ENCODE results near the gene MRPS5. TPM values are rescaled to one million over a fixed set of nuclear protein-coding genes. Genes with fewer than 3 reads are reported as not detected.

The MRPS5 gene
- total and polyA plus RNA-seq, 4 donors = 21.7 to 72.9 (median 57.0) TPM

DNA sequence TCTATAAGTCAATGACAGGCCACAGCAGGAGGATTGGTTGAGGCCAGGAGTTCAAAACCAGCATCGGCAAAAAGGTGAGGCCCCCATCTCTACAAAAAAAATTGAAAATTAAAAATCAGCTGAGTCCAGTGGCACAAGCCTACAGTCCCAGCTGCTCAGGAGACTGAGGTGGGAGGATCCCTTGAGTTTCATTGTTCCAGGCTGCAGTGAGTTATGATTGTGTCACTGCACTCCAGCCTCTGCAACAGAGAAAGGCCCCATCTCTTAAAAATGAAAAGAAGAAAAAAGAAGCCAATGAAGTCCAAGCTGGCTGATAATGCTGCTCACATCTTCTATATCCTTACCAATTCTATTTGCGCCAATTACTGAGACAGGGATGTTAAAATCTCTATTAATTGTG, 39.1 kb downstream of the MRPS5 start:
- Histone ChIP-seq H3K27me3 (ENCODE audit: control insufficient read depth in 4 of 4, insufficient read depth in 4 of 4, low read length in 3 of 4) (no peaks in the 10 kb centered on the region), H3K27ac (ENCODE audit: low read depth in 1 of 2, low read length in 2 of 2) (no peak overlapping the region), H3K9me3 (ENCODE audit: control insufficient read depth in 4 of 4, low read length in 3 of 4) (no peaks in the 10 kb centered on the region), H3K4me1 (ENCODE audit: control insufficient read depth in 4 of 4, insufficient read depth in 4 of 4, low read length in 3 of 4) (no peaks in the 10 kb centered on the region), H3K36me3 (ENCODE audit: control insufficient read depth in 4 of 4, insufficient read depth in 3 of 4, low read depth in 1 of 4, low read length in 3 of 4) (peaks cover 7 to 23% (median 19%) of the 10 kb centered on the region in 4 donors), H3K9ac (ENCODE audit: low read depth in 1 of 2, low read length in 2 of 2) (no peak overlapping the region), H3K4me3 (ENCODE audit: low read depth in 1 of 3, low read length in 3 of 3) (no peak overlapping the region)
- no peak for TF ChIP-seq HNF4A (conservative IDR thresholded peaks at IDR 0.05)
- TF ChIP-seq, protein P1, sequence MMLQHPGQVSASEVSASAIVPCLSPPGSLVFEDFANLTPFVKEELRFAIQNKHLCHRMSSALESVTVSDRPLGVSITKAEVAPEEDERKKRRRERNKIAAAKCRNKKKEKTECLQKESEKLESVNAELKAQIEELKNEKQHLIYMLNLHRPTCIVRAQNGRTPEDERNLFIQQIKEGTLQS (IDR thresholded peaks at IDR 0.05) = no peak
- no peak for TF ChIP-seq EGR1 (IDR thresholded peaks at IDR 0.05; ENCODE audit: low read depth in 2 of 2)
- TF ChIP-seq, protein P2, sequence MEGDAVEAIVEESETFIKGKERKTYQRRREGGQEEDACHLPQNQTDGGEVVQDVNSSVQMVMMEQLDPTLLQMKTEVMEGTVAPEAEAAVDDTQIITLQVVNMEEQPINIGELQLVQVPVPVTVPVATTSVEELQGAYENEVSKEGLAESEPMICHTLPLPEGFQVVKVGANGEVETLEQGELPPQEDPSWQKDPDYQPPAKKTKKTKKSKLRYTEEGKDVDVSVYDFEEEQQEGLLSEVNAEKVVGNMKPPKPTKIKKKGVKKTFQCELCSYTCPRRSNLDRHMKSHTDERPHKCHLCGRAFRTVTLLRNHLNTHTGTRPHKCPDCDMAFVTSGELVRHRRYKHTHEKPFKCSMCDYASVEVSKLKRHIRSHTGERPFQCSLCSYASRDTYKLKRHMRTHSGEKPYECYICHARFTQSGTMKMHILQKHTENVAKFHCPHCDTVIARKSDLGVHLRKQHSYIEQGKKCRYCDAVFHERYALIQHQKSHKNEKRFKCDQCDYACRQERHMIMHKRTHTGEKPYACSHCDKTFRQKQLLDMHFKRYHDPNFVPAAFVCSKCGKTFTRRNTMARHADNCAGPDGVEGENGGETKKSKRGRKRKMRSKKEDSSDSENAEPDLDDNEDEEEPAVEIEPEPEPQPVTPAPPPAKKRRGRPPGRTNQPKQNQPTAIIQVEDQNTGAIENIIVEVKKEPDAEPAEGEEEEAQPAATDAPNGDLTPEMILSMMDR (IDR thresholded peaks at IDR 0.05; ENCODE audit: low read depth, low read length, missing input control) = no peak
- TF ChIP-seq GABPA (IDR thresholded peaks at IDR 0.05 in 1 of 2, conservative IDR thresholded peaks at IDR 0.05 in 1 of 2) = no peak
- TF ChIP-seq, protein P3, sequence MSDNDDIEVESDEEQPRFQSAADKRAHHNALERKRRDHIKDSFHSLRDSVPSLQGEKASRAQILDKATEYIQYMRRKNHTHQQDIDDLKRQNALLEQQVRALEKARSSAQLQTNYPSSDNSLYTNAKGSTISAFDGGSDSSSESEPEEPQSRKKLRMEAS (IDR thresholded peaks at IDR 0.05) = no peak
- no peak for TF ChIP-seq TAF1 (conservative IDR thresholded peaks at IDR 0.05)
- no peak for DNase-seq (ENCODE audit: low spot score)
- WGBS = 96% methylated on average over 2 of the region's 2 CpGs

DNA sequence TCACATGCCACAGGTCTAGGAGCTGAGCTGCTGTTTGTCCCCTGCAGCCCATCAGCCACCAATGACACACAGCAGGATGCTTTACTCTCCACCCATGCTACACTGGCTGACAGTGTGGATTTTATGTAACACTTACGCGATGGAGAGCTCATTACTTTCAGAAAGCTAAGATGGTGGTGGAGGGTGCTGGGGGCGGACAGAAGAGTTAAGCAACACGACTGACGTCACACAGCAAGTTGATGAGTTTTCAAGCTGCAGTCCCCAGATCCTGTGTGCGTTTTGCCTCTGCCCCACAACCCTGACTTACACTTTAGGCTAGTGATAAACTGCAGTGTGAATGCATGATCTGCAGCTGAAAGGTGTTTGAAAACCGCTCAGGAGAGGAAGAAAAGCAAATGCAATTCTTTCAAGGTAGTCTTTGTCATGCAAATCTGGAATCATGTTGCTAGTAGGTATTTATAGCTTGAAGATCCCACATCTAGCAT, 42.4 kb downstream of the MRPS5 start:
- H3K27ac ChIP-seq (ENCODE audit: low read depth in 1 of 2, low read length in 2 of 2) = no peak overlapping the region
- no peak for DNase-seq (ENCODE audit: low spot score)
- no peaks in the 10 kb centered on the region for H3K36me3 ChIP-seq (ENCODE audit: control insufficient read depth in 4 of 4, insufficient read depth in 3 of 4, low read depth in 1 of 4, low read length in 3 of 4)
- no peak overlapping the region for H3K9ac ChIP-seq (ENCODE audit: low read depth in 1 of 2, low read length in 2 of 2)
- H3K9me3 ChIP-seq (ENCODE audit: control insufficient read depth in 4 of 4, low read length in 3 of 4) = no peaks in the 10 kb centered on the region
- 36% methylated on average over 7 of the region's 7 CpGs for WGBS
- TF ChIP-seq HNF4A (conservative IDR thresholded peaks at IDR 0.05) (no peak), FOXA2 (IDR thresholded peaks at IDR 0.05) (no peak), RAD21 (IDR thresholded peaks at IDR 0.05) (no peak), RXRA (IDR thresholded peaks at IDR 0.05) (no peak)
- TF ChIP-seq, protein P3 (IDR thresholded peaks at IDR 0.05) = no peak
- TF ChIP-seq, protein P2 (IDR thresholded peaks at IDR 0.05; ENCODE audit: low read depth, low read length, missing input control) = no peak
- TF ChIP-seq, protein P4, sequence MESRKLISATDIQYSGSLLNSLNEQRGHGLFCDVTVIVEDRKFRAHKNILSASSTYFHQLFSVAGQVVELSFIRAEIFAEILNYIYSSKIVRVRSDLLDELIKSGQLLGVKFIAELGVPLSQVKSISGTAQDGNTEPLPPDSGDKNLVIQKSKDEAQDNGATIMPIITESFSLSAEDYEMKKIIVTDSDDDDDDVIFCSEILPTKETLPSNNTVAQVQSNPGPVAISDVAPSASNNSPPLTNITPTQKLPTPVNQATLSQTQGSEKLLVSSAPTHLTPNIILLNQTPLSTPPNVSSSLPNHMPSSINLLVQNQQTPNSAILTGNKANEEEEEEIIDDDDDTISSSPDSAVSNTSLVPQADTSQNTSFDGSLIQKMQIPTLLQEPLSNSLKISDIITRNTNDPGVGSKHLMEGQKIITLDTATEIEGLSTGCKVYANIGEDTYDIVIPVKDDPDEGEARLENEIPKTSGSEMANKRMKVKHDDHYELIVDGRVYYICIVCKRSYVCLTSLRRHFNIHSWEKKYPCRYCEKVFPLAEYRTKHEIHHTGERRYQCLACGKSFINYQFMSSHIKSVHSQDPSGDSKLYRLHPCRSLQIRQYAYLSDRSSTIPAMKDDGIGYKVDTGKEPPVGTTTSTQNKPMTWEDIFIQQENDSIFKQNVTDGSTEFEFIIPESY (IDR thresholded peaks at IDR 0.05) = no peak
- TF ChIP-seq, protein P5, sequence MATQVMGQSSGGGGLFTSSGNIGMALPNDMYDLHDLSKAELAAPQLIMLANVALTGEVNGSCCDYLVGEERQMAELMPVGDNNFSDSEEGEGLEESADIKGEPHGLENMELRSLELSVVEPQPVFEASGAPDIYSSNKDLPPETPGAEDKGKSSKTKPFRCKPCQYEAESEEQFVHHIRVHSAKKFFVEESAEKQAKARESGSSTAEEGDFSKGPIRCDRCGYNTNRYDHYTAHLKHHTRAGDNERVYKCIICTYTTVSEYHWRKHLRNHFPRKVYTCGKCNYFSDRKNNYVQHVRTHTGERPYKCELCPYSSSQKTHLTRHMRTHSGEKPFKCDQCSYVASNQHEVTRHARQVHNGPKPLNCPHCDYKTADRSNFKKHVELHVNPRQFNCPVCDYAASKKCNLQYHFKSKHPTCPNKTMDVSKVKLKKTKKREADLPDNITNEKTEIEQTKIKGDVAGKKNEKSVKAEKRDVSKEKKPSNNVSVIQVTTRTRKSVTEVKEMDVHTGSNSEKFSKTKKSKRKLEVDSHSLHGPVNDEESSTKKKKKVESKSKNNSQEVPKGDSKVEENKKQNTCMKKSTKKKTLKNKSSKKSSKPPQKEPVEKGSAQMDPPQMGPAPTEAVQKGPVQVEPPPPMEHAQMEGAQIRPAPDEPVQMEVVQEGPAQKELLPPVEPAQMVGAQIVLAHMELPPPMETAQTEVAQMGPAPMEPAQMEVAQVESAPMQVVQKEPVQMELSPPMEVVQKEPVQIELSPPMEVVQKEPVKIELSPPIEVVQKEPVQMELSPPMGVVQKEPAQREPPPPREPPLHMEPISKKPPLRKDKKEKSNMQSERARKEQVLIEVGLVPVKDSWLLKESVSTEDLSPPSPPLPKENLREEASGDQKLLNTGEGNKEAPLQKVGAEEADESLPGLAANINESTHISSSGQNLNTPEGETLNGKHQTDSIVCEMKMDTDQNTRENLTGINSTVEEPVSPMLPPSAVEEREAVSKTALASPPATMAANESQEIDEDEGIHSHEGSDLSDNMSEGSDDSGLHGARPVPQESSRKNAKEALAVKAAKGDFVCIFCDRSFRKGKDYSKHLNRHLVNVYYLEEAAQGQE (IDR thresholded peaks at IDR 0.05) = no peak
- TF ChIP-seq, protein P1 (IDR thresholded peaks at IDR 0.05) = no peak
- peaks cover 2 to 8% (median 6%) of the 10 kb centered on the region in 4 donors for H3K4me1 ChIP-seq (ENCODE audit: control insufficient read depth in 4 of 4, insufficient read depth in 4 of 4, low read length in 3 of 4)
- H3K27me3 ChIP-seq (ENCODE audit: control insufficient read depth in 4 of 4, insufficient read depth in 4 of 4, low read length in 3 of 4) = no peaks in the 10 kb centered on the region
- no peak overlapping the region for H3K4me3 ChIP-seq (ENCODE audit: low read depth in 1 of 3, low read length in 3 of 3)
